ENCODE data around the gene RAB6B.

The RAB6B gene

GRCh38 chr3:133930341-133930933 is 34.8 kb upstream of the RAB6B start:
- H3K9me3 ChIP-seq (ENCODE audit: control insufficient read depth, insufficient read depth, low read length), result no peaks in the 10 kb centered on the region
- H3K27ac ChIP-seq (ENCODE audit: low read length), result no peak overlapping the region
- no peak overlapping the region for H3K4me3 ChIP-seq (ENCODE audit: low read length)
- no peaks in the 10 kb centered on the region for H3K36me3 ChIP-seq (ENCODE audit: control insufficient read depth, insufficient read depth, low read length)
- H3K27me3 ChIP-seq (ENCODE audit: control insufficient read depth, insufficient read depth, low read length), result no peaks in the 10 kb centered on the region; the same call in 1 of the 2 replicates
- no peaks in the 10 kb centered on the region for H3K4me1 ChIP-seq (ENCODE audit: control insufficient read depth, insufficient read depth, low read length)
- peak; percentile 37 for DNase-seq (ENCODE audit: low read depth, low spot score)
- WGBS (ENCODE audit: insufficient coverage, insufficient read length), result no CpG with 5 or more reads among the region's 1 CpG

- Histone ChIP-seq H3K4me1 (ENCODE audit: control insufficient read depth, insufficient read depth, low read length) (no peaks in the 10 kb centered on the region), H3K4me3 (ENCODE audit: low read length) (no peak overlapping the region), H3K36me3 (ENCODE audit: control insufficient read depth, insufficient read depth, low read length) (no peaks in the 10 kb centered on the region), H3K27ac (ENCODE audit: low read length) (no peak overlapping the region), H3K9me3 (ENCODE audit: control insufficient read depth, insufficient read depth, low read length) (no peaks in the 10 kb centered on the region), H3K27me3 (ENCODE audit: control insufficient read depth, insufficient read depth, low read length) (no peaks in the 10 kb centered on the region; the same call in 1 of the 2 replicates)
- DNase-seq (ENCODE audit: low read depth, low spot score), result no peak
- WGBS (ENCODE audit: insufficient coverage, insufficient read length), result no CpG with 5 or more reads among the region's 14 CpGs
Observed at GRCh38 chr3:133928903-133929607, 33.4 kb upstream of the RAB6B start.

GRCh38 chr3:133928136-133928893 is 32.6 kb upstream of the RAB6B start:
- no peaks in the 10 kb centered on the region for H3K4me1 ChIP-seq (ENCODE audit: control insufficient read depth, insufficient read depth, low read length)
- no peaks in the 10 kb centered on the region; the same call in 1 of the 2 replicates for H3K27me3 ChIP-seq (ENCODE audit: control insufficient read depth, insufficient read depth, low read length)
- no peaks in the 10 kb centered on the region for H3K36me3 ChIP-seq (ENCODE audit: control insufficient read depth, insufficient read depth, low read length)
- H3K4me3 ChIP-seq (ENCODE audit: low read length), result no peak overlapping the region
- DNase-seq (ENCODE audit: low read depth, low spot score), result no peak
- WGBS (ENCODE audit: insufficient coverage, insufficient read length), result no CpG with 5 or more reads among the region's 20 CpGs
- H3K9me3 ChIP-seq (ENCODE audit: control insufficient read depth, insufficient read depth, low read length), result no peaks in the 10 kb centered on the region
- no peak overlapping the region for H3K27ac ChIP-seq (ENCODE audit: low read length)

GRCh38 chr3:133927540-133928066 is 31.9 kb upstream of the RAB6B start:
- no peaks in the 10 kb centered on the region for H3K36me3 ChIP-seq (ENCODE audit: control insufficient read depth, insufficient read depth, low read length)
- H3K4me3 ChIP-seq (ENCODE audit: low read length), result peak overlapping the region; percentile 48; the same call in 1 of the 2 replicates
- H3K27me3 ChIP-seq (ENCODE audit: control insufficient read depth, insufficient read depth, low read length), result no peaks in the 10 kb centered on the region; the same call in 1 of the 2 replicates
- no peaks in the 10 kb centered on the region for H3K4me1 ChIP-seq (ENCODE audit: control insufficient read depth, insufficient read depth, low read length)
- DNase-seq (ENCODE audit: low read depth, low spot score), result no peak
- H3K9me3 ChIP-seq (ENCODE audit: control insufficient read depth, insufficient read depth, low read length), result no peaks in the 10 kb centered on the region
- H3K27ac ChIP-seq (ENCODE audit: low read length), result no peak overlapping the region
- WGBS (ENCODE audit: insufficient coverage, insufficient read length), result no CpG with 5 or more reads among the region's 51 CpGs

- no peak for DNase-seq (ENCODE audit: low read depth, low spot score)
Observed at GRCh38 chr3:133926736-133927539, 31.3 kb upstream of the RAB6B start.

GRCh38 chr3:133925960-133926735 is 30.5 kb upstream of the RAB6B start:
- H3K27ac ChIP-seq (ENCODE audit: low read length), result no peak overlapping the region
- WGBS (ENCODE audit: insufficient coverage, insufficient read length), result no CpG with 5 or more reads among the region's 10 CpGs
- H3K9me3 ChIP-seq (ENCODE audit: control insufficient read depth, insufficient read depth, low read length), result no peaks in the 10 kb centered on the region
- H3K27me3 ChIP-seq (ENCODE audit: control insufficient read depth, insufficient read depth, low read length), result no peaks in the 10 kb centered on the region; the same call in 1 of the 2 replicates
- H3K4me3 ChIP-seq (ENCODE audit: low read length), result no peak overlapping the region
- H3K4me1 ChIP-seq (ENCODE audit: control insufficient read depth, insufficient read depth, low read length), result no peaks in the 10 kb centered on the region
- H3K36me3 ChIP-seq (ENCODE audit: control insufficient read depth, insufficient read depth, low read length), result no peaks in the 10 kb centered on the region
- DNase-seq (ENCODE audit: low read depth, low spot score), result no peak

More at GRCh38 chr3:133926736-133927539, 31.3 kb upstream of the RAB6B start:
- Histone ChIP-seq H3K36me3 (ENCODE audit: control insufficient read depth, insufficient read depth, low read length) (no peaks in the 10 kb centered on the region), H3K4me3 (ENCODE audit: low read length) (peak overlapping the region; percentile 48; the same call in 1 of the 2 replicates), H3K27ac (ENCODE audit: low read length) (no peak overlapping the region), H3K4me1 (ENCODE audit: control insufficient read depth, insufficient read depth, low read length) (no peaks in the 10 kb centered on the region), H3K27me3 (ENCODE audit: control insufficient read depth, insufficient read depth, low read length) (no peaks in the 10 kb centered on the region; the same call in 1 of the 2 replicates), H3K9me3 (ENCODE audit: control insufficient read depth, insufficient read depth, low read length) (no peaks in the 10 kb centered on the region)
- WGBS (ENCODE audit: insufficient coverage, insufficient read length), result no CpG with 5 or more reads among the region's 34 CpGs

- no peaks in the 10 kb centered on the region; the same call in 1 of the 2 replicates for H3K27me3 ChIP-seq (ENCODE audit: control insufficient read depth, insufficient read depth, low read length)
- no peak overlapping the region for H3K27ac ChIP-seq (ENCODE audit: low read length)
- H3K4me1 ChIP-seq (ENCODE audit: control insufficient read depth, insufficient read depth, low read length), result no peaks in the 10 kb centered on the region
- no peak overlapping the region for H3K4me3 ChIP-seq (ENCODE audit: low read length)
- WGBS (ENCODE audit: insufficient coverage, insufficient read length), result 100% methylated on average over 2 of the region's 4 CpGs
- DNase-seq (ENCODE audit: low read depth, low spot score), result no peak
- no peaks in the 10 kb centered on the region for H3K36me3 ChIP-seq (ENCODE audit: control insufficient read depth, insufficient read depth, low read length)
- no peaks in the 10 kb centered on the region for H3K9me3 ChIP-seq (ENCODE audit: control insufficient read depth, insufficient read depth, low read length)
Observed at GRCh38 chr3:133924041-133924440, 28.4 kb upstream of the RAB6B start.

- no peaks in the 10 kb centered on the region for H3K36me3 ChIP-seq (ENCODE audit: control insufficient read depth, insufficient read depth, low read length)
- no peak overlapping the region for H3K4me3 ChIP-seq (ENCODE audit: low read length)
- H3K27me3 ChIP-seq (ENCODE audit: control insufficient read depth, insufficient read depth, low read length), result no peaks in the 10 kb centered on the region
- DNase-seq (ENCODE audit: low read depth, low spot score), result no peak
- H3K27ac ChIP-seq (ENCODE audit: low read length), result no peak overlapping the region
- H3K4me1 ChIP-seq (ENCODE audit: control insufficient read depth, insufficient read depth, low read length), result no peaks in the 10 kb centered on the region
- H3K9me3 ChIP-seq (ENCODE audit: control insufficient read depth, insufficient read depth, low read length), result no peaks in the 10 kb centered on the region
- WGBS (ENCODE audit: insufficient coverage, insufficient read length), result 100% methylated on average over 1 of the region's 1 CpG
Observed at GRCh38 chr3:133921592-133921991, 25.9 kb upstream of the RAB6B start.

GRCh38 chr3:133917144-133917543 is 21.5 kb upstream of the RAB6B start:
- no peaks in the 10 kb centered on the region for H3K4me1 ChIP-seq (ENCODE audit: control insufficient read depth, insufficient read depth, low read length)
- H3K27ac ChIP-seq (ENCODE audit: low read length), result no peak overlapping the region
- no peaks in the 10 kb centered on the region for H3K9me3 ChIP-seq (ENCODE audit: control insufficient read depth, insufficient read depth, low read length)
- H3K4me3 ChIP-seq (ENCODE audit: low read length), result no peak overlapping the region
- no peak for DNase-seq (ENCODE audit: low read depth, low spot score)
- no peaks in the 10 kb centered on the region for H3K36me3 ChIP-seq (ENCODE audit: control insufficient read depth, insufficient read depth, low read length)
- H3K27me3 ChIP-seq (ENCODE audit: control insufficient read depth, insufficient read depth, low read length), result no peaks in the 10 kb centered on the region

All from iPS DF 6.9 (cell line).